Measurements from ENCODE around the gene UQCRHL. TPM values are rescaled to one million over a fixed set of nuclear protein-coding genes. Genes with fewer than 3 reads are reported as not detected.
"Not testable (repeated sequence)": the region's sequence is repeated elsewhere in the genome, so short reads cannot be mapped to it uniquely, and the experiment has no call there.

Gene UQCRHL
- total RNA-seq, 2 experiments from 2014 or later, result 1.8 to 1.9 TPM

DNA sequence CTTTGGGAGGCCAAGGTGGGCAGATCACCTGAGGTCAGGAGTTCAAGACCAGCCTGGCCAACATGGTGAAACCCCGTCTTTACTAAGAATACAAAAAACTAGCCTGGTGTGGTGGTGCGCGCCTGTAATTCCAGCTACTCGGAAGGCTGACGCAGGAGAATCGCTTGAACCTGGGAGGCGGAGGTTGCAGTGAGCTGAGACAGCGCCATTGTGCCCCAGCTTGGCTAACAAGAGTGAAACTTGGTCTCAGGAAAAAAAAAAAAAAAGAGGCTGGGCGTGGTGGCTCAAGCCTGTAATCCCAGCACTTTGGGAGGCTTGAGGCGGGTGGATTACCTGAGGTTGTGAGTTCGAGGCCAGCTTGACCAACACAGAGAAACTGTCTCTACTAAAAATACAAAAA, 38.6 kb upstream of the UQCRHL start:
- H3K36me3 Mint-ChIP-seq; ATAC-seq (ENCODE audit: low read depth); H3K27me3 Mint-ChIP-seq; DNase-seq; H3K9me3 Mint-ChIP-seq: not testable (repeated sequence)
- Mint-ChIP-seq H3K27ac (peak overlapping the region; percentile 56), H3K4me3 (peak overlapping the region; percentile 96), H3K4me1 (peaks cover 29% of the 10 kb centered on the region)
- POLR2A ChIA-PET, result interaction anchor here (1.0 to 6.8 kb wide), 4 partner anchors 9 to 130 kb away, joined by 5 to 159 read pairs (median 60); partner anchors contain the start of gene ZBTB17

DNA sequence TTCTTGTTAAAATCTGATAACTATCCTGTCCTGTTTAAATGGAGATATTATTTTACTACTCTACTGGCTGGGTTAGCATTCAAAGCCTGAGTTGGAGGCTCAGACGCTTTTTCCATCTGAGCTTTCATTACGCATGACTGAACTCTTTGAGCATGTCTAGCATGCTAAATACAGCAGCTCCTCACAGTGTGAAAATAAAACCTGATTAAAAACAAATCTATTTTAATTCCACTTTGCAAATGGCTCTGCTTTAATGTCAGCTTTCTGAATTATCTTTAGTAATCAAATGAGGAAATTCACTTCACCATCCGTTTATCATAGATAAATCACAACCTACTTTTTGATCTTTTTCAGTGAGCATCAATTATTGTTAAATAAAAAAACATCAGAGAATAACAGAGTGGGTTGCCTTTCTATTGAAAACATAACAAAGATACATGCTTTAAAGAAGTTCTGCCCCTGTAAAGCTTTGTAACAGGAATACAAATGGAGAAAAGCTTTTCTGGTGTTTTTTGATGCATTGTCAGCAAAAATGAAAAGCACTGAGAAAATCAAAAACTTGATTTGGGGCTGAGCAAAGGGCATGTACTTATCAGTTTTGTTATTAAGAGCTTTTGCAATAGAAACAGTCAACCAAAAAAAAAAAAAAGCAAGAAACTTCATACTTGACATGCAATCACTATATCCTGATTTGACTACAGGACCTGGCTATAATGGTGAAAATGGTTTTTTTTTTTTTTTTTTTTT, 36.5 kb upstream of the UQCRHL start:
- Mint-ChIP-seq H3K27ac (no peak overlapping the region), H3K36me3 (peaks cover 1% of the 10 kb centered on the region), H3K4me3 (no peak overlapping the region), H3K9me3 (no peaks in the 10 kb centered on the region), H3K4me1 (peaks cover 17% of the 10 kb centered on the region), H3K27me3 (no peaks in the 10 kb centered on the region)
- POLR2A ChIA-PET, result interaction anchor here (0.6 to 1.8 kb wide), 4 partner anchors 8 to 231 kb away, joined by 3 to 17 read pairs (median 6); no protein-coding TSS in a partner anchor
- DNase-seq (no peak), ATAC-seq (ENCODE audit: low read depth) (no peak)

DNA sequence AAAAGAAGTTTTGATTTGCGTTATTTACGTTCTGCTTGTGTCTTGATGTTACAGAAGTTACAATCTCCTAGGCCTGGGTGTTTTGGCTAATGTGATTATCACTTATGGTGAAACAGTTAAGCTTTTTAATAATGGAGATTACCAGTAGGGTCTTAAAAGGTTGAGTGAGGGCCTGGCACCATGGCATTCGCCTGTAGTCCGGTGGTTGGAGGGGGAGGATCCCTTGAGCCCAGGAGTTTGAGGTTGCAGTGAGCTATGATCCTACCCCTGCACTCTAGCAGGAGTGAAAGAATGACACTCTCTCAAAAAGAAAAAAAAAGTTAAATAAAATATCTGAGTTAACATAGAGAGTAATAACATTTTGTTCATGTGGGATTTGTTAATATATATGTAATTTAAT, 31.3 kb upstream of the UQCRHL start:
- POLR2A ChIA-PET, result interaction anchor here (4.2 kb wide), 1 partner anchor 9 kb away, joined by 105 read pairs; the partner anchor contains the start of gene SPEN
- H3K9me3 Mint-ChIP-seq, result no peaks in the 10 kb centered on the region
- H3K27ac Mint-ChIP-seq, result no peak overlapping the region
- no peaks in the 10 kb centered on the region for H3K27me3 Mint-ChIP-seq
- peaks cover 17% of the 10 kb centered on the region for H3K4me1 Mint-ChIP-seq
- H3K36me3 Mint-ChIP-seq, result no peaks in the 10 kb centered on the region
- DNase-seq (peak; percentile 12), ATAC-seq (ENCODE audit: low read depth) (no peak)
- H3K4me3 Mint-ChIP-seq, result no peak overlapping the region

DNA sequence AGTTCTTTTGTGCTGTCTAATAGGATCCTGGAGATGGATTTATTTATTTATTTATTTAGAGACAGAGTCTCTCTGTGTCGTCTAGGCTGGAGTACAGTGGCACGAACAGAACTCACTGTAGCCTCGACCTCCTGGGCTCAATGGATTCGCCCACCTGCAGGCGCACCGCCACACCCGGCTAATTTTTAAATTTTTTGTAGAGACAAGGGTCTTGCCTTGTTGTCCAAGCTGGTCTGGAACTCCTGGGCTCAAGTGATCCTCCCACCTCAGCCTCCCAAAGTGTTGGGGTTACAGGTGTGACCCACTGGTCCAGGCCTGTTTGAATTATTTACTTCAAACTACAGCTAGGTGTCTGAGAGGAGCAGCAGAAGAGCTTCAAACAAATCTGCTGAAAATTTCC, 30.5 kb upstream of the UQCRHL start:
- no peak for DNase-seq

DNA sequence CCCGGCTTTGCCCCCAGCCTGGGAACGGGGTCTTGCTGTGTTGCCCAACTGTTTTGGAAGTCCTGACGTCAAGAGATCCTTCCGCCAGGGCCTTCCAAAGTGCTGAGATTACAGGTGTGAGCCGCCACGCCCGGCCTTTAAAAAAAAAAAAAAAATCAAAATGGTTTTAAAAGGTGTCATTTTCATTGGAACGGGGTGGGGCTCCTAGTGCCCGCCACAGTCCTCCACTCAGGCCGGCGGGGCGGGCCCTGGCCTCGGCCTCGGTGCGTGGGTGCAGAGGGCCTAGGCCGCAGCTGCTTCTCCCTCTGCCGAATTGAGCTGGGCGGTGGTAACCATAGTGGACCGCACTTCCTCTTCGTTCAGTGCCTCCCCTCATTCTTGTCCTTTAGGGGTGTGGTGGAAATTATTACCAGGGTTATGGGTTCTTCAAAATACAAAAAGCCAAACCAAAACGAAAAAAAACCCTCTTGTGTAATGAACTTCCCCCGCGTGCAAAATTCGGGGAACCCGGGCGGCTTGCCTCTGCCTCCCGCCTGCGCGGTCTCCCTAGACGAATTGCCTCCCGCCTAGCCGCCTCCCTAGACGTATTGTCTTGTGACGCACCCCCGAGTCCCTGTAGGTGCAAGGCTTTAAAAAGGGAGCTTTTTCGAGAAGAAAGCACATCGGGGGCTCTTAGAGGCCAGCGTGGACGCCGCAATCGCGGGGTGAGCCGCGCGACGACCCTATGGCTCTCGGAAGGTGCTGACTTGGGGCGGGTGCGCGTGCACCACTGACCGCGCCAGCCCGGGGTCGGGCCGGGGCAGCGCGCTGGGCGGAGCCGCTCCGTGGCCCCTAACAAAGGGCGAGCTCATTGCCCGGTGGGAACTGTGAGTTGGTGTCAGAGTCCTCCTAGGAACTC, 29.6 kb upstream of the UQCRHL start:
- peak overlapping the region; percentile 93 for H3K4me3 Mint-ChIP-seq
- H3K4me1 Mint-ChIP-seq, result peaks cover 20% of the 10 kb centered on the region
- peak overlapping the region; percentile 99 for H3K27ac Mint-ChIP-seq
- POLR2A ChIA-PET, result interaction anchor here (0.7 to 4.2 kb wide), 6 partner anchors 11 to 1068 kb away, joined by 3 to 105 read pairs (median 3); partner anchors contain the start of genes SPEN and ZBTB17
- H3K9me3 Mint-ChIP-seq, result no peaks in the 10 kb centered on the region
- no peak for ATAC-seq (ENCODE audit: low read depth)
- H3K27me3 Mint-ChIP-seq, result no peaks in the 10 kb centered on the region
- DNase-seq, result peak; percentile 64
- peaks cover 3% of the 10 kb centered on the region for H3K36me3 Mint-ChIP-seq

More for the DNA sequence above, 30.5 kb upstream of the UQCRHL start:
- H3K36me3 Mint-ChIP-seq, result peaks cover 3% of the 10 kb centered on the region
- POLR2A ChIA-PET, result interaction anchor here (1.6 to 4.2 kb wide), 2 partner anchors 10 to 77 kb away, joined by 7 to 105 read pairs; partner anchors contain the start of gene SPEN
- H3K4me1 Mint-ChIP-seq, result peaks cover 20% of the 10 kb centered on the region
- no peaks in the 10 kb centered on the region for H3K9me3 Mint-ChIP-seq
- peak overlapping the region; percentile 93 for H3K4me3 Mint-ChIP-seq
- no peak for ATAC-seq (ENCODE audit: low read depth)
- H3K27me3 Mint-ChIP-seq, result no peaks in the 10 kb centered on the region
- H3K27ac Mint-ChIP-seq, result peak overlapping the region; percentile 48

DNA sequence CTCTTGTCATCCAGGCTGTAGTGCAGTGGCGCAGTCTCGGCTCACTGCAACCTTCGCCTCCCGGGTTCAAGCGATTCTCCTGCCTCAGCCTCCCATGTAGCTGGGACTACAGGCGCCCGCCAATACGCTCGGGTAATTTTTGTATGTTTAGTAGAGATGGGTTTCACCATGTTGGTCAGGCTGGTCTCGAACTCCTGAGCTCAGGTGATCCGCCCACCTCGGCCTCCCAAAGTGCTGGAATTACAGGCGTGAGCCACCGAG, 29.0 kb upstream of the UQCRHL start:
- not testable (repeated sequence) for H3K36me3 Mint-ChIP-seq; H3K27me3 Mint-ChIP-seq; ATAC-seq (ENCODE audit: low read depth); DNase-seq; H3K9me3 Mint-ChIP-seq
- Mint-ChIP-seq H3K4me1 (peaks cover 24% of the 10 kb centered on the region), H3K27ac (peak overlapping the region; percentile 99), H3K4me3 (peak overlapping the region; percentile 93)
- POLR2A ChIA-PET, result interaction anchor here (0.7 to 4.2 kb wide), 6 partner anchors 8 to 140 kb away, joined by 3 to 105 read pairs (median 4); partner anchors contain the start of genes SPEN and ZBTB17

DNA sequence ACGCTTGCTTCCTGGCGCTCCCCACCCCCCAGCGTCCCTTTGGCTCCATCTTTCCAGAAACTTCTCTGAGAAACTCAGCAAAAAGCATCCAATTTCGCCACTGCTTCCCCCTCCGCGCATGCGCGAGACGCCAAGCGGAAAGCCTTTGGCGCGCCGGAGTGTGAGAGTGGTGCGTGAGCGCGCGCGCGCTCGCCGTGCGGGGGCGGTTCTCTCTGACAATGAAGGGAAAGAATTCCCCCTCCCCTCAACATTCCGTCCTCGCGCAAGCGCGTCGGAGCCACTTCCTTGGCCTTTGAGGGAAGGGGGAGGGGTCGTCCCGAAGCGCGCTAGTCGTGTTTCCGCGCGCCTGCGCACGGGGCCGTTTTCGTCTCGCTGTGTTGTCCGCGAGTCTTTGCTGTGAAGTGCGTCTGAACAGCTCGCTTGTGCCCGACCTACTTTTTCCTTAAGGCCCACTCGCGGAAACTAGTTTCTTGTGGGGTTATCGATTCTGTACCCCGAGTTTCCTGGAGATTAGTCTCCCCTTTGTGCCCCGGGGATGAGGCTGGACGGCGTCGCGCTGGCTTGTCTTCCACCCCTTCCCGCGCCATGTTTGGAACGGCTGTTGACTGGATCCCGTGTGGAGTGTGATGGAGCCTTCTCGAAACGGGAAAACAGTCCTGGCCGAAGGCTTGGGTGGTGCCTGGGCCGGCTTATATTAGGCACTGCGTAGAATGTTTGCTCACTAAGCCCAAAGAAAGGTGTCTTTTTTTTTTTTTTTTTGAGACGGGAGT, 28.5 kb upstream of the UQCRHL start:
- POLR2A ChIA-PET, result interaction anchor here (0.7 to 4.2 kb wide), 5 partner anchors 8 to 140 kb away, joined by 3 to 105 read pairs (median 3); partner anchors contain the start of genes SPEN and ZBTB17
- Mint-ChIP-seq H3K36me3 (peaks cover 7% of the 10 kb centered on the region), H3K27me3 (no peaks in the 10 kb centered on the region), H3K4me1 (peaks cover 24% of the 10 kb centered on the region), H3K4me3 (peak overlapping the region; percentile 93), H3K9me3 (no peaks in the 10 kb centered on the region), H3K27ac (peak overlapping the region; percentile 99)
- peak; percentile 99 for DNase-seq
- ATAC-seq (ENCODE audit: low read depth), result peak; percentile 64

DNA sequence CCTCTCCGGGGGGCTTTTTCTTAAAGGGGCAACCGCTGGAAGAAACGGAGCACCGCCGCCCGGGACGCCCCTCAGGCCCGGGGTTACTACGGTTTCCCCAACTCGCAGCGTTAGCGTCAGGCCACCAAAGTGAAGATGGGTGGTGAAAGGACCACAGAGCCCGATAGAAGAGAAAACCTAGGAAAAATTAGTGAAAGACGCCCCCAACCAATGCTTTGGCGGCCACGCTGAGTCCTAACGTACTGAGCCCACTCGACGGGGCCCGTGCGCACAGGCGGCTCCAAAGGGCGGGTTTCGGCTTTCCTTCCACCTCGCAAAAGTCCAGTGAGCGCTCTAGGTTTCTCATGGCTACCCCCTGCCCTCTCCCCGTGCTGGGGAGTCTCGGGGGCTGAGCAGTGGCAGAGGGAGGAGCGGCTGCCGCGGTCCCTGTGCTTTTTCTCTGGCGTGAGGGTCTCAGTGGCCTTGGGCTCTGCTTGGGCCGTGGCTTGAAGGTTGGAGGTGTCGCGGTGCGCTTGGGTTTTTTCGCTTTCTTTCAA, 27.8 kb upstream of the UQCRHL start:
- peak overlapping the region; percentile 93 for H3K4me3 Mint-ChIP-seq
- POLR2A ChIA-PET, result interaction anchor here (1.0 to 5.8 kb wide), 4 partner anchors 9 to 13 kb away, joined by 5 to 159 read pairs (median 61); partner anchors contain the start of gene SPEN
- no peak for DNase-seq
- peaks cover 7% of the 10 kb centered on the region for H3K36me3 Mint-ChIP-seq
- peak overlapping the region; percentile 99 for H3K27ac Mint-ChIP-seq
- ATAC-seq (ENCODE audit: low read depth), result peak; percentile 15
- H3K27me3 Mint-ChIP-seq, result no peaks in the 10 kb centered on the region
- peaks cover 31% of the 10 kb centered on the region for H3K4me1 Mint-ChIP-seq
- no peaks in the 10 kb centered on the region for H3K9me3 Mint-ChIP-seq

DNA sequence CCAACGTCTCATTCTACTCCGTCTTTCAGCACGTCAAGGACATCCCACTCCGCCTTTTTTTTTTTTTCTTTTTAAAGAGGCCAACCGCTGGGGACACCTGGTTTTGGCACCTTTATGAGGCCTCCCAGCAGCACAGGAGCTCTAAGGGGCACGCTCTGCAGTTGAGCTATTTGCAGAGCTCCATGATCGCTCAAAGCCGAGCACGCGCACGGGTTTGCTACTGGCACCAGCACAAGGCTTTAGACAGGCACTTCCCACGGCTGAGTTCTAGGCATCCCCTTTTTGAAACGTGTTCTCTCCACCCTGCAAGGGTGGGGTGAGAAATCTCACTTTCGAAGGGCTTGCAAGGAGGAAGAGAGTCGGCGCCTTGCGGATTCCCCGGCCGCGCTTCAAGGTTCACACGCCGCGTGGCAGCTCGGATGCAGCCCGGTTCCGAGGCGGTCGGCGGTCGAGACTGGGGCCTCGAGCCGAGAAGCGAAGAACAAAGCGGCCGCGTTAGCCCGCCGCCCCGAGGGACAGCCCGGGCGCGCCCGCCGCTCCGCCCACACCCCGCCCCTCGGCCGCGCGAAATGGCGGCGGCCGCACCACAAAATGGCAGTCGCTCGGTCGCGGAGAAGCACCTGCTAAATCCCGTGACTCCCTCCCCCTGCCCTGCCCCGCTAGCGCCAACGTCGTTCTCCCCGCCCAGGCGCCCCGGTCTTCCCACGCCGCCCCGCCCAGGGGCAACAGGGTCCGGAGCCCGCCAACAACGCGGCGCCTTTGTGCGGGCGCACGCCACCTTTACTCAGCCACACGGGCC, 27.2 kb upstream of the UQCRHL start:
- peak; percentile 51 for ATAC-seq (ENCODE audit: low read depth)

DNA sequence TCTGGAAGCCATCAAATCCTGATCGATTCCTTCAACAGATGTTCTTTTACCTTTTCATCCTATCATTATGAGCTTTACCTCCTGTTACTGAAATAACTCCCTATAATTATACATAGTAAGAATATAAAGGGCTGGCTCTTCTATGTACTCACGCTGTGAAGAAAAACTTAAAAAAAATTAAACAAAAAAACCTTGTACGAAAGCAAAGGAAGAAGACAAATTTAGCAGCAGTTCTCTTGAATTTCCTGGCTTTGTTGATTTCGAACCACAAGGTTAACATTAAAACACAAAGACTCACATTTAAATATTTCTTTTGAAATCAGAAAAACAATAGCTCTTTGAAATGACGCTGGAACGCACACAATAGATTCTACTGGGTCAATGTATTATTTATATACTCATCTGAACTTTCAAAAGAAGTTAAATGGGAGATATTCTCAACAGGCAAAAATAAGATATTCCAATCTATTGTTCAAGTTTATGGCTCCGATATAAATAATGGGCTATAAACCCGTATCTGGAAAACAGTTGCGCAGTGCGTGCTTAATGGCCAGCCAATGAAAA, 26.5 kb upstream of the UQCRHL start:
- ATAC-seq (ENCODE audit: low read depth) (no peak), DNase-seq (no peak)
- H3K4me3 Mint-ChIP-seq, result peak overlapping the region; percentile 93
- no peaks in the 10 kb centered on the region for H3K9me3 Mint-ChIP-seq
- H3K27me3 Mint-ChIP-seq, result no peaks in the 10 kb centered on the region
- POLR2A ChIA-PET, result interaction anchor here (0.6 to 5.8 kb wide), 19 partner anchors 8 to 866 kb away, joined by 3 to 159 read pairs (median 4); partner anchors contain the start of genes DNAJC16, SPEN, UQCRHL and ZBTB17
- peak overlapping the region; percentile 99 for H3K27ac Mint-ChIP-seq
- peaks cover 7% of the 10 kb centered on the region for H3K36me3 Mint-ChIP-seq
- H3K4me1 Mint-ChIP-seq, result peaks cover 41% of the 10 kb centered on the region

More for the DNA sequence above, 27.2 kb upstream of the UQCRHL start:
- no peaks in the 10 kb centered on the region for H3K27me3 Mint-ChIP-seq
- peaks cover 7% of the 10 kb centered on the region for H3K36me3 Mint-ChIP-seq
- peak overlapping the region; percentile 93 for H3K4me3 Mint-ChIP-seq
- peak overlapping the region; percentile 99 for H3K27ac Mint-ChIP-seq
- DNase-seq, result peak; percentile 91
- H3K4me1 Mint-ChIP-seq, result peaks cover 37% of the 10 kb centered on the region
- H3K9me3 Mint-ChIP-seq, result no peaks in the 10 kb centered on the region
- POLR2A ChIA-PET, result interaction anchor here (0.5 to 5.8 kb wide), 14 partner anchors 8 to 865 kb away, joined by 3 to 159 read pairs (median 5); partner anchors contain the start of genes DNAJC16 and SPEN

DNA sequence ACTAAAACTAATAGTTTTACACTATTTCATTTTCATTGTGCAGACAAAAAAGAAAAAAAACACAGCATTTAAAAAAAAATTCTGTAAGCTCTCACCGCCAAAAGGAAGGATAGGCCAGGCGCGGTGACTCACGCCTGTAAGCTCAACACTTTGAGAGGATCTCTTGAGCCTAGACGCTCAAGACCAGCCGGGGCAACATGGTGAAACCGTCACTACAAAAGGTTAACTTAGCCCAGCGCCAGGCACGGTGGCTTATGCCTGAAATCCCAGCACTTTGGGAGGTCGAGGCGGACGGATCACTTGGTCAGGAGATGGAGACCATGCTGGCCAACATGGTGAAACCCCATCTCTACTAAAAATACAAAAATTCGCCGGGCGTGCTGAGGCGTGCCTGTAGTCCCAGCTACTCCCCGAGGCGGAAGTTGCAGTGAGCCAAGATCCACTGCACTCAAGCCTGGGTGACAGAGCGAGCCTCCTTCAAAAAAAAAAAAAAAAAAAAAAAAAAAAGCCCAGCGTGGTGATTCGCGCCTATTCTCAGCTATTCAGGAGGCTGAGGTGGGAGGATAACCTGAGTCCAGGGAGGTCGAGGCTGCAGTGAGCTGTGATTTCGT, 25.7 kb upstream of the UQCRHL start:
- Mint-ChIP-seq H3K27me3 (no peaks in the 10 kb centered on the region), H3K27ac (peak overlapping the region; percentile 99), H3K36me3 (peaks cover 7% of the 10 kb centered on the region), H3K4me1 (peaks cover 41% of the 10 kb centered on the region), H3K4me3 (peak overlapping the region; percentile 93), H3K9me3 (no peaks in the 10 kb centered on the region)
- ATAC-seq (ENCODE audit: low read depth), result peak; percentile 10
- DNase-seq, result peak; percentile 54
- POLR2A ChIA-PET, result interaction anchor here (0.6 to 5.8 kb wide), 20 partner anchors 9 to 866 kb away, joined by 3 to 159 read pairs (median 4); partner anchors contain the start of genes DNAJC16, SPEN, UQCRHL and ZBTB17
